WTC11 (cell line): Measurements from ENCODE around the gene RPRD1B. TPM values are rescaled to one million over a fixed set of nuclear protein-coding genes. Genes with fewer than 3 reads are reported as not detected.

ENCODE experiments used
- ATAC-seq: fragments of 200-7000 bp; cut with Tn5 transposase; 2 replicates; pipeline ENCODE4 v1.10.0; 2021; ENCODE audit warnings: mild to moderate bottlenecking, moderate library complexity
- CTCF ChIA-PET: fragments of 300-600 bp; sonication (Branson Sonifier 250); formaldehyde crosslinking; loops from one replicate; lab custom pipeline; 2021; ENCODE audit warnings: antibody characterized with exemption; lab: Charles Lee
- POLR2A ChIA-PET: fragments of 350-600 bp; sonication (Branson Sonifier 250); formaldehyde crosslinking; loops from one replicate; lab custom pipeline; 2021; ENCODE audit warnings: antibody characterized with exemption; lab: Charles Lee
- DNase-seq: peaks from one replicate; pipeline ENCODE4 v3.0.0; 2021; ENCODE audit warnings: low spot score
- H3K27ac Mint-ChIP-seq: 2 replicates; pipeline ENCODE4 v1.8.0; 2021; ENCODE audit warnings: mixed read lengths
- H3K27me3 Mint-ChIP-seq: 2 replicates; pipeline ENCODE4 v1.8.0; 2021; ENCODE audit warnings: low read depth, mild to moderate bottlenecking, moderate library complexity, mixed read lengths
- H3K36me3 Mint-ChIP-seq: 2 replicates; pipeline ENCODE4 v1.8.0; 2021; ENCODE audit warnings: mixed read lengths
- H3K4me1 Mint-ChIP-seq: 2 replicates; pipeline ENCODE4 v1.8.0; 2022; ENCODE audit warnings: mixed read lengths
- H3K4me3 Mint-ChIP-seq: 2 replicates; pipeline ENCODE4 v1.8.0; 2021; ENCODE audit warnings: mild to moderate bottlenecking, moderate library complexity, mixed read lengths
- H3K9me3 Mint-ChIP-seq: 2 replicates; pipeline ENCODE4 v1.8.0; 2021; ENCODE audit warnings: mixed read lengths
- ARID4B ChIP-seq: sonication (generic); formaldehyde crosslinking; IDR thresholded peaks from 2 replicates; pipeline ENCODE4 v1.8.0; 2023; ENCODE audit warnings: missing genetic modification reagents, mild to moderate bottlenecking, borderline replicate concordance
- GRHL2 ChIP-seq: fragments of 250-450 bp; sonication (Bioruptor Pico); IDR thresholded peaks from 2 replicates; pipeline ENCODE4 v1.8.0; 2022; ENCODE audit warnings: mild to moderate bottlenecking, moderate library complexity; ENCODE audit not compliant: insufficient replicate concordance, severe bottlenecking
- NFYB ChIP-seq: sonication (generic); formaldehyde crosslinking; conservative IDR thresholded peaks from 2 replicates; pipeline ENCODE4 v1.8.0; 2022; ENCODE audit warnings: low read depth, missing genetic modification reagents
- PRRX2 ChIP-seq: fragments of 250-450 bp; sonication (Bioruptor Pico); IDR thresholded peaks from 2 replicates; pipeline ENCODE4 v1.8.0; 2021; ENCODE audit warnings: mild to moderate bottlenecking
- STAT6 ChIP-seq: sonication (generic); formaldehyde crosslinking; conservative IDR thresholded peaks from 2 replicates; pipeline ENCODE4 v1.8.1; 2023; ENCODE audit warnings: mild to moderate bottlenecking, low read depth, missing genetic modification reagents, moderate library complexity
- ZNF263 ChIP-seq: sonication (generic); formaldehyde crosslinking; IDR thresholded peaks from 2 replicates; pipeline ENCODE4 v1.8.1; 2022; ENCODE audit warnings: low read depth, mild to moderate bottlenecking, moderate library complexity, missing genetic modification reagents
- ZNF281 ChIP-seq: sonication (generic); formaldehyde crosslinking; IDR thresholded peaks from 2 replicates; pipeline ENCODE4 v1.8.0; 2023; ENCODE audit warnings: mild to moderate bottlenecking, missing genetic modification reagents
- ZNF532 ChIP-seq: fragments of 250-450 bp; sonication (Bioruptor Pico); IDR thresholded peaks from 2 replicates; pipeline ENCODE4 v1.9.0; 2021; ENCODE audit warnings: mild to moderate bottlenecking, borderline replicate concordance
- total RNA-seq: library from RNA; stranded (reverse); gene quantifications from 3 replicates; pipeline ENCODE4 v1.2.3, GENCODE V29; 2021

RPRD1B gene
- total RNA-seq, 1 experiment from 2014 or later: 21.4 TPM

GRCh38 chr20:38115896-38116295 is 82.3 kb downstream of the RPRD1B start:
- Mint-ChIP-seq H3K27me3 (no peaks in the 10 kb centered on the region), H3K4me3 (no peak overlapping the region), H3K36me3 (no peaks in the 10 kb centered on the region), H3K9me3 (no peaks in the 10 kb centered on the region), H3K27ac (no peak overlapping the region), H3K4me1 (peaks cover 3% of the 10 kb centered on the region; the same call in 1 of the 2 replicates)
- ATAC-seq (no peak), DNase-seq (no peak)
- ChIA-PET CTCF (interaction anchor here (5.3 kb wide), 1 partner anchor 106 kb away, joined by 45 read pairs; no protein-coding TSS in a partner anchor), POLR2A (no interaction called here)
- TF ChIP-seq ARID4B (CRISPR knock-in tag) (no peak), ZNF263 (CRISPR knock-in tag) (no peak), STAT6 (CRISPR knock-in tag) (no peak), ZNF281 (CRISPR knock-in tag) (no peak), NFYB (CRISPR knock-in tag) (no peak), PRRX2 (CRISPR knock-in tag) (no peak), GRHL2 (CRISPR knock-in tag) (no peak), ZNF532 (CRISPR knock-in tag) (no peak)
